DND-41 (cell line): ENCODE results near the gene C4BPB.

Experiments used
- EZH2 ChIP-seq: IDR thresholded peaks from 3 replicates; pipeline ENCODE4 v1.6.1; 2012; ENCODE audit warnings: borderline replicate concordance, low read depth, mild to moderate bottlenecking, moderate library complexity, low read length, inconsistent platforms; ENCODE audit not compliant: severe bottlenecking
- TF ChIP-seq, protein P1 (sequence below): IDR thresholded peaks from 2 replicates; pipeline ENCODE4 v1.5.1; 2012; ENCODE audit warnings: borderline replicate concordance, low read length, moderate library complexity, mild to moderate bottlenecking; ENCODE audit not compliant: poor library complexity, severe bottlenecking; ENCODE audit errors: extremely low read depth

DNA sequence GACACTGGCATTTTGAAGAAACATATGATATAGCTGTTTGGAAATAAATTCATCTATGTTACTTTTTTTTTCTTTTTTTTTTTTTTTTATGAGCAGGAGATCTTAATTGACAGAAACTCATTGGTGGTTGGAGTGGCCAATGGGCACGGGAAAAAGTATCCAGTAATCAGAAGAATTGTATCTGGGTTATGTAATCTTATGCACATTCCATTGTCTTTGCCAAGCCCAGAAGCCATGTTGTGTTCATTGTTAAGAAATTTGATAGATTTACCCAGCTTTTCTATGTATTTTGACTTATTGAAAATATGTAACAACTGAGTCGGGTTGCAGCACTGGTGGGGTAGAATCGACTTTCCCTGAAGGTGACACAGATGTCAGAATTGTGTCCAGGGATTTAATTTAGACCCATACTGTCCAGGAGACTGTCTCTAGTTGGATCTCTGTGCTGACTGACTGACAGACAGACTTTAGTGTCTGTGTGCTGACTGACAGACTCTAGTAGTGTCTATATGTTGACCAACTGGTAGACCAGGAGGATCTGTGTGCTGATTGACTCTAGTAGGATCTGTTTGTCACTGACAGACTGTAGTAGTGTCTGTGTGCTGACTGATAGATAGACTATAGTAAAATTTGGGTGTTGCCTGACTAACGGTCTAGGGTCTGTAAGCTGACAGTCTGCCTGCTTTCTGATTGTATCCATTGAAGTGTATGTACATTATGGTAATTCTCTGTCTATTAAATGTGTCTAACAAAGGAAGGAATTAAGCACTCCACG lies 12.3 kb upstream of the C4BPB start:
- TF ChIP-seq, protein P1, sequence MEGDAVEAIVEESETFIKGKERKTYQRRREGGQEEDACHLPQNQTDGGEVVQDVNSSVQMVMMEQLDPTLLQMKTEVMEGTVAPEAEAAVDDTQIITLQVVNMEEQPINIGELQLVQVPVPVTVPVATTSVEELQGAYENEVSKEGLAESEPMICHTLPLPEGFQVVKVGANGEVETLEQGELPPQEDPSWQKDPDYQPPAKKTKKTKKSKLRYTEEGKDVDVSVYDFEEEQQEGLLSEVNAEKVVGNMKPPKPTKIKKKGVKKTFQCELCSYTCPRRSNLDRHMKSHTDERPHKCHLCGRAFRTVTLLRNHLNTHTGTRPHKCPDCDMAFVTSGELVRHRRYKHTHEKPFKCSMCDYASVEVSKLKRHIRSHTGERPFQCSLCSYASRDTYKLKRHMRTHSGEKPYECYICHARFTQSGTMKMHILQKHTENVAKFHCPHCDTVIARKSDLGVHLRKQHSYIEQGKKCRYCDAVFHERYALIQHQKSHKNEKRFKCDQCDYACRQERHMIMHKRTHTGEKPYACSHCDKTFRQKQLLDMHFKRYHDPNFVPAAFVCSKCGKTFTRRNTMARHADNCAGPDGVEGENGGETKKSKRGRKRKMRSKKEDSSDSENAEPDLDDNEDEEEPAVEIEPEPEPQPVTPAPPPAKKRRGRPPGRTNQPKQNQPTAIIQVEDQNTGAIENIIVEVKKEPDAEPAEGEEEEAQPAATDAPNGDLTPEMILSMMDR, result no peak
- no peak for TF ChIP-seq EZH2
